ENCODE measurements around the gene BBOX1. TPM values are rescaled to one million over a fixed set of nuclear protein-coding genes. Genes with fewer than 3 reads are reported as not detected.

BBOX1 gene
- total RNA-seq (2021; ENCODE audit: unreplicated experiment) (not detected), Bru-seq, nascent RNA (not detected), BruChase-seq, experiment 1, labeled RNA remaining after a 6-hour chase (not detected), BruChase-seq, experiment 2, labeled RNA remaining after a 2-hour chase (not detected)
- polyA plus RNA-seq (2012), result not detected in 2 replicates
- long read RNA-seq, result 0 reads

GRCh38 chr11:27040302-27041115, at the start of gene BBOX1:
Gene BBOX1, plus strand, starts transcription at chr11:27040815. Its CDS starts 14,616 bp downstream, at chr11:27055431.
- no peak for DNase-seq (ENCODE audit: low read depth, low spot score)
- RAD21 ChIA-PET (ENCODE audit: low non-redundant PET in 1 of 2, low total read pairs in 2 of 2, uncharacterized antibody in 2 of 2, unreplicated experiment in 2 of 2), result no interaction called here
- POLR2A ChIA-PET, result no interaction called here
- Histone ChIP-seq H4K20me1 (ENCODE audit: insufficient read depth) (no peaks in the 10 kb centered on the region), H3K9me3 (ENCODE audit: control insufficient read depth in 1 of 2, insufficient read depth in 1 of 2, low read depth in 1 of 2, low read length in 2 of 2) (no peaks in the 10 kb centered on the region), H3K36me3 (ENCODE audit: control insufficient read depth in 1 of 2, insufficient read depth in 2 of 2, low read length in 2 of 2) (no peaks in the 10 kb centered on the region), H3K9me2 (ENCODE audit: insufficient read depth) (no peaks in the 10 kb centered on the region), H3K4me2 (ENCODE audit: low read length) (no peak within 1 kb of the TSS), H3K4me3 (replicated peaks in 1 of 2; ENCODE audit: low read depth in 1 of 2, low read length in 2 of 2) (no peak within 1 kb of the TSS), H3K27ac (ENCODE audit: low read depth, low read length) (no peak within 1 kb of the TSS), H3K4me1 (ENCODE audit: control insufficient read depth in 1 of 2, insufficient read depth in 2 of 2, low read length in 2 of 2) (no peaks in the 10 kb centered on the region), H3K79me2 (ENCODE audit: insufficient read depth, low read length) (no peaks in the 10 kb centered on the region), H2AFZ (ENCODE audit: low read depth, low read length, poor library complexity, severe bottlenecking) (no peak within 1 kb of the TSS), H3K27me3 (ENCODE audit: insufficient read depth, low read length) (no peaks in the 10 kb centered on the region; the same call in 1 of the 2 replicates), H3K9ac (ENCODE audit: low read length) (no peak within 1 kb of the TSS)
- intact Hi-C loops (cut with micrococcal nuclease), result no loop called here
- CTCF ChIA-PET, result no interaction called here
- TF ChIP-seq EZH2phosphoT487 (IDR thresholded peaks at IDR 0.05; ENCODE audit: borderline replicate concordance) (no peak), ELF1 (IDR thresholded peaks at IDR 0.05; ENCODE audit: borderline replicate concordance, low read depth) (no peak)
- no TSS peak for BruUV-seq (replicated peaks)
- ATAC-seq, result no peak

- Histone ChIP-seq H3K9ac (ENCODE audit: low read length) (no peak overlapping the region), H3K4me3 (replicated peaks in 1 of 2; ENCODE audit: low read depth in 1 of 2, low read length in 2 of 2) (no peak overlapping the region), H3K4me2 (ENCODE audit: low read length) (no peak overlapping the region), H3K9me2 (ENCODE audit: insufficient read depth) (no peaks in the 10 kb centered on the region), H3K36me3 (ENCODE audit: control insufficient read depth in 1 of 2, insufficient read depth in 2 of 2, low read length in 2 of 2) (no peaks in the 10 kb centered on the region), H4K20me1 (ENCODE audit: insufficient read depth) (no peaks in the 10 kb centered on the region), H3K4me1 (ENCODE audit: control insufficient read depth in 1 of 2, insufficient read depth in 2 of 2, low read length in 2 of 2) (no peaks in the 10 kb centered on the region), H3K27me3 (ENCODE audit: insufficient read depth, low read length) (no peaks in the 10 kb centered on the region), H3K79me2 (ENCODE audit: insufficient read depth, low read length) (no peaks in the 10 kb centered on the region), H3K27ac (ENCODE audit: low read depth, low read length) (no peak overlapping the region), H2AFZ (ENCODE audit: low read depth, low read length, poor library complexity, severe bottlenecking) (no peak overlapping the region), H3K9me3 (ENCODE audit: control insufficient read depth in 1 of 2, insufficient read depth in 1 of 2, low read depth in 1 of 2, low read length in 2 of 2) (no peaks in the 10 kb centered on the region)
- no peak for TF ChIP-seq POLR2A (IDR thresholded peaks at IDR 0.05; ENCODE audit: borderline replicate concordance, extremely low read depth, insufficient read depth, insufficient read length)
- TF ChIP-seq SIN3A (IDR thresholded peaks at IDR 0.05; ENCODE audit: low read depth), result no peak
- TF ChIP-seq EZH2 (IDR thresholded peaks at IDR 0.05), result no peak
- TF ChIP-seq ZNF274 (IDR thresholded peaks at IDR 0.05; ENCODE audit: low read depth, low read length), result no peak
- no peak for TF ChIP-seq FOSL1 (IDR thresholded peaks at IDR 0.05; ENCODE audit: low read depth)
- no peak for TF ChIP-seq POLR2AphosphoS5 (IDR thresholded peaks at IDR 0.05; ENCODE audit: low read depth, low read length)
- TF ChIP-seq YY1 (IDR thresholded peaks at IDR 0.05; ENCODE audit: extremely low read depth, insufficient replicate concordance, low read depth, low read length), result no peak
- TF ChIP-seq EGR1 (IDR thresholded peaks at IDR 0.05; ENCODE audit: low read depth), result no peak
- no peak for TF ChIP-seq MAX (IDR thresholded peaks at IDR 0.05)
- DNase-seq (ENCODE audit: low read depth, low spot score) (no peak), ATAC-seq (no peak)
- POLR2A ChIA-PET, result no interaction called here
- no TSS peak for BruUV-seq (replicated peaks)
- CTCF ChIA-PET, result no interaction called here
- intact Hi-C loops (cut with micrococcal nuclease), result no loop called here
- RAD21 ChIA-PET (ENCODE audit: low non-redundant PET in 1 of 2, low total read pairs in 2 of 2, uncharacterized antibody in 2 of 2, unreplicated experiment in 2 of 2), result no interaction called here
Observed at GRCh38 chr11:26992031-26992541, 48.5 kb upstream of the BBOX1 start.

Measured in HCT116 (cell line).